H1 (cell line): ENCODE data around the gene HGFAC. TPM values are rescaled to one million over a fixed set of nuclear protein-coding genes. Genes with fewer than 3 reads are reported as not detected.

ENCODE experiments used
- CTCF ChIA-PET: fragments of 300-600 bp; sonication (Branson Sonifier 250); formaldehyde crosslinking; loops from one replicate; lab custom pipeline; 2021; ENCODE audit not compliant: partially characterized antibody; lab: Charles Lee
- POLR2A ChIA-PET: fragments of 300-600 bp; sonication (Branson Sonifier 250); formaldehyde crosslinking; loops from one replicate; lab custom pipeline; 2021; ENCODE audit warnings: inconsistent platforms; ENCODE audit not compliant: partially characterized antibody; lab: Charles Lee
- DNase-seq, 2 experiments: peaks; one replicate each; pipeline versions ENCODE4 v3.0.0 to v3.0.0-alpha.2; 2010 to 2022; ENCODE audit warnings: low spot score in 2 of 2, low read depth in 1 of 2, mixed read lengths in 1 of 2
- FAIRE-seq: peaks from 2 replicates; lab custom pipeline; 2011; peaks lifted over from hg19 to GRCh38; lab: Jason Lieb, UNC
- H2AFZ ChIP-seq: 2 replicates; pipeline ENCODE4 v1.8.1; 2012; ENCODE audit warnings: low read length, inconsistent platforms
- H2AK5ac ChIP-seq: 2 replicates; pipeline ENCODE4 v1.6.1; 2013; ENCODE audit warnings: low read depth, low read length
- H2BK120ac ChIP-seq: replicated peaks from 2 replicates; pipeline ENCODE3; 2013; ENCODE audit warnings: low read depth, low read length, inconsistent platforms
- H2BK12ac ChIP-seq: 2 replicates; pipeline ENCODE4 v1.6.1; 2013; ENCODE audit warnings: low read depth, low read length
- H2BK15ac ChIP-seq: 2 replicates; pipeline ENCODE4 v1.6.1; 2013; ENCODE audit warnings: low read length
- H2BK20ac ChIP-seq: 2 replicates; pipeline ENCODE4 v1.6.1; 2013; ENCODE audit warnings: low read length
- H2BK5ac ChIP-seq: 2 replicates; pipeline ENCODE4 v1.6.1; 2013; ENCODE audit warnings: low read depth, low read length
- H3K14ac ChIP-seq: 2 replicates; pipeline ENCODE4 v1.6.1; 2013; ENCODE audit warnings: inconsistent platforms; ENCODE audit not compliant: insufficient read length
- H3K18ac ChIP-seq: 2 replicates; pipeline ENCODE4 v1.6.1; 2013; ENCODE audit warnings: low read length; ENCODE audit errors: extremely low read depth
- H3K23ac ChIP-seq: 2 replicates; pipeline ENCODE4 v1.6.1; 2013; ENCODE audit warnings: inconsistent platforms; ENCODE audit not compliant: insufficient read length
- H3K23me2 ChIP-seq: 2 replicates; pipeline ENCODE4 v1.6.1; 2013; ENCODE audit warnings: low read depth, low read length
- H3K27ac ChIP-seq: 2 replicates; pipeline ENCODE4 v1.6.1; 2011; ENCODE audit warnings: low read depth, low read length, inconsistent platforms
- H3K27me3 ChIP-seq, 4 experiments: replicated peaks in 1 of 4; 1 replicate in 1 of 4; 2 replicates in 3 of 4; pipeline versions ENCODE4 v1.6.1 to v1.8.1; 2011 to 2013; ENCODE audit warnings: low read length in 3 of 4, mild to moderate bottlenecking in 3 of 4, inconsistent platforms in 2 of 4, mixed read lengths in 2 of 4, moderate library complexity in 1 of 4; ENCODE audit not compliant: control insufficient read depth in 3 of 4, insufficient read depth in 3 of 4; ENCODE audit errors: extremely low read depth in 1 of 4
- H3K36me3 ChIP-seq, 4 experiments: 2 replicates each; pipeline versions ENCODE4 v1.6.1 to v1.8.1; 2011 to 2013; ENCODE audit warnings: mild to moderate bottlenecking in 4 of 4, low read length in 3 of 4, moderate library complexity in 2 of 4, control low read depth in 1 of 4, inconsistent platforms in 1 of 4; ENCODE audit not compliant: insufficient read depth in 4 of 4, control insufficient read depth in 2 of 4
- H3K4ac ChIP-seq: replicated peaks from 2 replicates; pipeline ENCODE3; 2013; ENCODE audit warnings: low read length, low read depth, mixed read lengths, inconsistent platforms; ENCODE audit not compliant: insufficient read length
- H3K4me1 ChIP-seq, 4 experiments: replicated peaks in 1 of 4; 1 replicate in 1 of 4; 2 replicates in 3 of 4; pipeline versions ENCODE4 v1.6.1 to v1.8.1; 2011 to 2013; ENCODE audit warnings: low read length in 3 of 4, inconsistent platforms in 2 of 4, mixed read lengths in 1 of 4; ENCODE audit not compliant: insufficient read depth in 4 of 4, control insufficient read depth in 3 of 4
- H3K4me2 ChIP-seq, 2 experiments: 2 replicates each; pipeline versions ENCODE4 v1.6.1 to v1.8.1; 2011 to 2013; ENCODE audit warnings: low read depth in 2 of 2, low read length in 2 of 2, control low read depth in 1 of 2, inconsistent platforms in 1 of 2, mild to moderate bottlenecking in 1 of 2; ENCODE audit not compliant: insufficient read depth in 1 of 2
- H3K4me3 ChIP-seq, 4 experiments: fragments of 200-600, 300-600 bp in 1 of 4; sonication (generic), shearing (Covaris generic), sonication (Bioruptor Twin) in 1 of 4; 2 replicates each; pipeline versions ENCODE4 v1.5.1 to v1.8.1; 2011 to 2016; ENCODE audit warnings: low read length in 4 of 4, low read depth in 3 of 4, control low read depth in 2 of 4, inconsistent platforms in 2 of 4, mild to moderate bottlenecking in 2 of 4, mixed read lengths in 1 of 4, moderate library complexity in 1 of 4; ENCODE audit not compliant: insufficient read depth in 2 of 4; ENCODE audit errors: extremely low read depth in 1 of 4
- H3K56ac ChIP-seq: replicated peaks from 2 replicates; pipeline ENCODE3; 2013; ENCODE audit warnings: low read depth, mild to moderate bottlenecking, mixed read lengths, low read length, inconsistent platforms; ENCODE audit not compliant: insufficient read length
- H3K79me1 ChIP-seq: 2 replicates; pipeline ENCODE4 v1.6.1; 2013; ENCODE audit warnings: low read depth, low read length, control low read depth
- H3K79me2 ChIP-seq, 2 experiments: 2 replicates each; pipeline versions ENCODE4 v1.6.1 to v1.8.1; 2012 to 2013; ENCODE audit warnings: low read length in 2 of 2, mild to moderate bottlenecking in 2 of 2, inconsistent platforms in 1 of 2; ENCODE audit not compliant: insufficient read depth in 2 of 2, control insufficient read depth in 1 of 2
- H3K9ac ChIP-seq, 4 experiments: replicated peaks in 1 of 4; 1 replicate in 1 of 4; 2 replicates in 3 of 4; pipeline versions ENCODE4 v1.6.1 to v1.8.1; 2011 to 2013; ENCODE audit warnings: low read depth in 3 of 4, low read length in 3 of 4, control low read depth in 2 of 4, mild to moderate bottlenecking in 2 of 4, moderate library complexity in 2 of 4, inconsistent platforms in 1 of 4; ENCODE audit errors: extremely low read depth in 1 of 4
- H3K9me3 ChIP-seq, 2 experiments: 2 replicates each; pipeline versions ENCODE4 v1.6.1 to v1.8.1; 2012 to 2013; ENCODE audit warnings: mild to moderate bottlenecking in 2 of 2, moderate library complexity in 2 of 2, control low read depth in 1 of 2, inconsistent platforms in 1 of 2, low read depth in 1 of 2, low read length in 1 of 2, mixed read lengths in 1 of 2; ENCODE audit not compliant: insufficient read depth in 2 of 2
- H4K20me1 ChIP-seq, 2 experiments: replicated peaks in 1 of 2; 2 replicates each; pipeline versions ENCODE3 to v1.8.1; 2011 to 2013; ENCODE audit warnings: inconsistent platforms in 2 of 2, low read length in 2 of 2, mild to moderate bottlenecking in 1 of 2; ENCODE audit not compliant: insufficient read depth in 2 of 2, control insufficient read depth in 1 of 2
- H4K5ac ChIP-seq: 2 replicates; pipeline ENCODE4 v1.6.1; 2013; ENCODE audit warnings: low read length, low read depth, mixed read lengths, inconsistent platforms; ENCODE audit not compliant: insufficient read length
- H4K8ac ChIP-seq: 2 replicates; pipeline ENCODE4 v1.8.0; 2013; ENCODE audit warnings: mild to moderate bottlenecking, moderate library complexity, low read length, inconsistent platforms; ENCODE audit not compliant: insufficient read depth; ENCODE audit errors: extremely low read depth
- H4K91ac ChIP-seq: replicated peaks from 2 replicates; pipeline ENCODE3; 2013; ENCODE audit warnings: low read length, mixed read lengths, inconsistent platforms; ENCODE audit not compliant: insufficient read length
- KDM1A ChIP-seq: fragments of 200-600, 300-600 bp; sonication (generic); IDR thresholded peaks from 2 replicates; pipeline ENCODE4 v1.7.1; 2016; ENCODE audit warnings: mild to moderate bottlenecking, low read length, borderline replicate concordance
- TAF1 ChIP-seq: IDR thresholded peaks from 2 replicates; pipeline ENCODE4 v1.6.1; 2011; ENCODE audit warnings: mild to moderate bottlenecking, low read depth, low read length
- TAF7 ChIP-seq: optimal IDR thresholded peaks from 2 replicates; pipeline ENCODE3; 2011; ENCODE audit warnings: low read depth, mild to moderate bottlenecking, inconsistent platforms, low read length, moderate library complexity, borderline replicate concordance
- WGBS, 2 experiments: shearing (Covaris generic) in 1 of 2; methylation state at CpG; one replicate each; pipeline versions ENCODE4 v1.1.6 to v1.1.7; 2013 to 2015; ENCODE audit warnings: low lambda C conversion rate in 2 of 2, mixed read lengths in 2 of 2, inconsistent platforms in 1 of 2, low coverage in 1 of 2, missing lambda C conversion rate in 1 of 2; ENCODE audit not compliant: insufficient replicate concordance in 2 of 2, insufficient coverage in 1 of 2, insufficient read length in 1 of 2; ENCODE audit errors: extremely low coverage in 1 of 2, missing lambda C conversion rate in 1 of 2; 5-methylcytosine and 5-hydroxymethylcytosine counted together
- polyA plus RNA-seq, 7 experiments: library from polyadenylated mRNA; depleted of rRNA in 3 of 7; stranded (reverse) in 5 of 7; unstranded in 2 of 7; fragments of >200 nt in 5 of 7; fragments of 200-250 nt in 2 of 7; gene quantifications; 1 replicate in 5 of 7; 2 replicates in 1 of 7; 4 replicates in 1 of 7; pipeline versions ENCODE4 v1.2.1 to v1.2.3, GENCODE V29; 2011 to 2013; ENCODE audit warnings: missing spikeins in 2 of 7, mixed read lengths in 2 of 7
- total RNA-seq: library from RNA; stranded (reverse); fragmentation: NEBNext Ultra II Directional; extraction: Animal tissue kit (Norgen Biotek cat#: 25700); gene quantifications from 2 replicates; pipeline ENCODE4 v1.2.1, GENCODE V29; 2021
- TF ChIP-seq, protein P1 (sequence below): IDR thresholded peaks from 2 replicates; pipeline ENCODE4 v1.6.1; 2012; ENCODE audit warnings: inconsistent platforms

The HGFAC gene
- total and polyA plus RNA-seq, 2 of the 8 experiments (the other 6 are each of a cell fraction or from before 2014, with no cell fraction given) = 0.14 to 0.15 TPM

GRCh38 chr4:3447431-3448395 is 5.9 kb downstream of the HGFAC start:
- Histone ChIP-seq H2AK5ac (no peak overlapping the region), H3K4ac (no peak overlapping the region), H3K79me2 (no peaks in the 10 kb centered on the region), H2AFZ (no peak overlapping the region), H2BK5ac (no peak overlapping the region), H3K9ac (no peak overlapping the region), H3K4me2 (no peak overlapping the region), H3K4me1 (no peaks in the 10 kb centered on the region; a peak in 1 of 7 replicates), H2BK12ac (0 out of 2 replicates have a peak overlapping the region, but pooled peaks have one; percentile 9), H3K23ac (no peak overlapping the region), H4K5ac (no peak overlapping the region), H3K9me3 (no peaks in the 10 kb centered on the region), H3K36me3 (no peaks in the 10 kb centered on the region), H4K20me1 (no peaks in the 10 kb centered on the region), H3K27ac (no peak overlapping the region; the same call in 1 of the 2 replicates), H3K23me2 (no peaks in the 10 kb centered on the region), H2BK15ac (no peak overlapping the region), H3K27me3 (no peaks in the 10 kb centered on the region; a peak in 2 of 7 replicates), H3K4me3 (no peak overlapping the region), H4K91ac (no peak overlapping the region), H3K14ac (no peak overlapping the region), H3K79me1 (no peaks in the 10 kb centered on the region), H3K56ac (no peak overlapping the region), H3K18ac (no peak overlapping the region; the same call in 1 of the 2 replicates), H4K8ac (no peak overlapping the region), H2BK20ac (no peak overlapping the region), H2BK120ac (no peak overlapping the region)
- TF ChIP-seq TAF7 = no peak
- TF ChIP-seq, protein P1, sequence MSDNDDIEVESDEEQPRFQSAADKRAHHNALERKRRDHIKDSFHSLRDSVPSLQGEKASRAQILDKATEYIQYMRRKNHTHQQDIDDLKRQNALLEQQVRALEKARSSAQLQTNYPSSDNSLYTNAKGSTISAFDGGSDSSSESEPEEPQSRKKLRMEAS = no peak
- TF ChIP-seq KDM1A = no peak
- TF ChIP-seq TAF1 = no peak
- DNase-seq (no peak), FAIRE-seq (no peak)
- CTCF ChIA-PET = interaction anchor here (0.6 to 3.3 kb wide), 10 partner anchors 9 to 320 kb away, joined by 3 to 13 read pairs (median 4); no protein-coding TSS in a partner anchor
- WGBS, 2 experiments = 93% methylated on average over 44 of the region's 53 CpGs; no CpG with 5 or more reads in 1 of the 2 experiments
- POLR2A ChIA-PET = no interaction called here
